CD8-positive, alpha-beta memory T cell (primary cell): ENCODE measurements around the gene ELFN1. TPM values are rescaled to one million over a fixed set of nuclear protein-coding genes. Genes with fewer than 3 reads are reported as not detected.

Experiments
- CTCF ChIA-PET: fragments of 350-600 bp; sonication (Branson Sonifier 250); formaldehyde crosslinking; loops from one replicate; lab custom pipeline; 2021; ENCODE audit warnings: antibody characterized with exemption; lab: Charles Lee
- POLR2A ChIA-PET: fragments of 350-600 bp; sonication (Branson Sonifier 250); formaldehyde crosslinking; loops from one replicate; lab custom pipeline; 2021; ENCODE audit warnings: antibody characterized with exemption; lab: Charles Lee
- DNase-seq, 5 donors: peaks; one replicate each; pipeline versions ENCODE4 v3.0.0 to v3.0.0-alpha.2; 2020 to 2022; ENCODE audit warnings: mixed read lengths in 1 of 5
- H3K27ac ChIP-seq: one replicate; pipeline ENCODE4 v1.7.0; 2013; ENCODE audit warnings: low read depth, mild to moderate bottlenecking, low read length, moderate library complexity
- H3K27me3 ChIP-seq: 2 replicates; pipeline ENCODE4 v1.7.0; 2013; ENCODE audit warnings: low read length, mild to moderate bottlenecking; ENCODE audit not compliant: insufficient read depth, poor library complexity, severe bottlenecking
- H3K36me3 ChIP-seq: 2 replicates; pipeline ENCODE4 v1.7.0; 2013; ENCODE audit warnings: mild to moderate bottlenecking, low read length, moderate library complexity; ENCODE audit not compliant: insufficient read depth
- H3K4me1 ChIP-seq: 2 replicates; pipeline ENCODE4 v1.7.0; 2013; ENCODE audit warnings: mild to moderate bottlenecking, low read length, moderate library complexity; ENCODE audit not compliant: insufficient read depth
- H3K4me3 ChIP-seq: 2 replicates; pipeline ENCODE4 v1.7.0; 2013; ENCODE audit warnings: mild to moderate bottlenecking, low read length
- H3K9me3 ChIP-seq: 2 replicates; pipeline ENCODE4 v1.7.0; 2013; ENCODE audit warnings: mild to moderate bottlenecking, low read length
- H3K27ac Mint-ChIP-seq, 8 donors: one replicate each; pipeline ENCODE4 v1.8.0; 2020 to 2021; ENCODE audit warnings: mixed read lengths in 8 of 8, mild to moderate bottlenecking in 6 of 8, inconsistent platforms in 3 of 8, moderate library complexity in 3 of 8
- H3K27me3 Mint-ChIP-seq, 2 donors: one replicate each; pipeline ENCODE4 v1.8.0; 2020 to 2021; ENCODE audit warnings: mixed read lengths in 2 of 2, mild to moderate bottlenecking in 1 of 2, moderate library complexity in 1 of 2
- H3K36me3 Mint-ChIP-seq, 3 donors: one replicate each; pipeline ENCODE4 v1.8.0; 2020 to 2021; ENCODE audit warnings: mixed read lengths in 3 of 3, inconsistent platforms in 1 of 3, mild to moderate bottlenecking in 1 of 3
- H3K4me1 Mint-ChIP-seq, 3 donors: one replicate each; pipeline ENCODE4 v1.8.0; 2020 to 2021; ENCODE audit warnings: mixed read lengths in 3 of 3, inconsistent platforms in 1 of 3, mild to moderate bottlenecking in 1 of 3
- H3K4me3 Mint-ChIP-seq, 7 donors: one replicate each; pipeline ENCODE4 v1.8.0; 2020 to 2021; ENCODE audit warnings: mixed read lengths in 7 of 7, mild to moderate bottlenecking in 6 of 7, moderate library complexity in 4 of 7, inconsistent platforms in 2 of 7
- H3K9me3 Mint-ChIP-seq, 5 donors: one replicate each; pipeline ENCODE4 v1.8.0; 2020 to 2022; ENCODE audit warnings: mixed read lengths in 5 of 5, mild to moderate bottlenecking in 3 of 5, moderate library complexity in 2 of 5, inconsistent platforms in 1 of 5
- polyA plus RNA-seq: library from polyadenylated mRNA; unstranded; fragments of 300-500 nt; fragmentation: Illumina TruSeq; gene quantifications from one replicate; pipeline ENCODE4 v1.2.3, GENCODE V29; 2021
- total RNA-seq, 2 experiments: library from RNA; stranded (reverse); gene quantifications; one replicate each; pipeline ENCODE4 v1.2.3, GENCODE V29; 2021

ELFN1 gene
- total and polyA plus RNA-seq, 3 experiments from 2014 or later = 0.15 to 0.22 (median 0.20) TPM

DNA sequence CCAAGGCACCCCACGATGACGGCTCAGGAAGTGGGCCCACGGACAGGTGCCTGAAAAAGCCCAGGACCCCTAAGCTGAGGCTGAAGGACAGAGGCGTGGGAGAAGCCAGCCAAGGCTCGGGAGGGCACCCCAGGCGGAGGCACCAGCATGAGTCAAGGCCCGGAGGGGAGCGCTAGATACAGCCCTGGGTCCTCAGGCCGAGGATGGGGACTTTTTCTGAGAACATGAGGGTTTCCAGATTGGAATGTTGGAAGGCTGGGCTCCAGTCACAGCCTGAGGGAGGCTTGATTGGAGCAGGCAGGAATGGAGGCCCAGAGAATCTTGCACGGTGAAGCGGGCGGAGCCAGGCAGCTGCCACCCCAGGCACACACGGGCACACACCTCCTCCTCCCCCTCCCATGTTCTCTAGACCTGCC is 19.0 kb upstream of the ELFN1 start:
- no peak overlapping the region for H3K27ac Mint-ChIP-seq
- peaks cover 2 to 29% of the 10 kb centered on the region in 2 donors for H3K27me3 Mint-ChIP-seq
- Histone ChIP-seq H3K27ac (no peak overlapping the region), H3K27me3 (peaks cover 5% of the 10 kb centered on the region), H3K9me3 (no peaks in the 10 kb centered on the region), H3K4me3 (no peak overlapping the region), H3K36me3 (no peaks in the 10 kb centered on the region), H3K4me1 (no peaks in the 10 kb centered on the region)
- DNase-seq = no peak
- no peaks in the 10 kb centered on the region for H3K4me1 Mint-ChIP-seq
- H3K4me3 Mint-ChIP-seq = no peak overlapping the region
- ChIA-PET CTCF (no interaction called here), POLR2A (no interaction called here)
- no peaks in the 10 kb centered on the region for H3K36me3 Mint-ChIP-seq
- peaks cover 0 to under 1% (median 0%) of the 10 kb centered on the region in 5 donors for H3K9me3 Mint-ChIP-seq

DNA sequence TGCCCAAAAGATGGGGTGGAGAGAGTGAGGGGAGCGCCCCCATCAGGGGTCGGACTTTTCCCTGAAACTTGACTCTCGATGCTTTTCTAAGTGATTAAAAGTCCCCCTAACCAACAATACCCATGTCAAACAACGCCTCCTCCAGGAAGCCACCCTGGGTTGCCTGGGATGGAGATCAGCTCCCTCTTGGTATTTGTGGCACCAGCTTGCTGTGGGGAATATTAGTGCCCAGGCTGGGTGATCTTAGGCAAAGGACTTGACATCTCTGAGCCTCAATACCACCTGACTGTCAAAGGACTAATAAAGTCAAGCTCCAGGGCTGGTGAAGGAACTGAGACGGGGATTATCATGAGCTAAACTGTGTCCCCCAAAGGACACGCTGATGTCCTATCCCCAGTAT is 18.2 kb upstream of the ELFN1 start:
- POLR2A ChIA-PET = no interaction called here
- Histone ChIP-seq H3K9me3 (no peaks in the 10 kb centered on the region), H3K36me3 (no peaks in the 10 kb centered on the region), H3K27ac (no peak overlapping the region), H3K4me3 (no peak overlapping the region), H3K27me3 (peaks cover 7% of the 10 kb centered on the region), H3K4me1 (no peaks in the 10 kb centered on the region)
- Mint-ChIP-seq H3K27me3 (peaks cover 7 to 38% of the 10 kb centered on the region in 2 donors), H3K36me3 (no peaks in the 10 kb centered on the region), H3K9me3 (peaks cover 0 to 5% (median 0%) of the 10 kb centered on the region in 5 donors), H3K4me1 (no peaks in the 10 kb centered on the region), H3K27ac (no peak overlapping the region), H3K4me3 (no peak overlapping the region)
- no peak for DNase-seq
- CTCF ChIA-PET = no interaction called here

DNA sequence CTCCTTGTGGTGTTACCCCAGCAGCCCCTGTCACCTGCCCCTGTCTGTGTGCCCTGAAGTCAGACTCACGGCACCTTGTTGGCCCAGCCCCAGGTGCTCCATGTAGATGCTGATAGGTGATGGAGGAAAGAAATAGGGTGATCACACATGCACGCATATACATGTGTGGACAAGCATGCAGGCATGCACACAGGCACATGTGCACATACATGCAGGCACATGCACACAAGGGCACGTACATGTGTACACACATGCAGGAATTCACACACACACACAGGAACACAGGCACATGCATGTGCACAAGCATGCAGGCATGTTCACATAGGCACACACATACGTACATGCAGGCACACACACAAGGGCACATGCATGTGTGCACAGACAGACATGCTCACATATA is 16.6 kb upstream of the ELFN1 start:
- peaks cover 15 to 51% of the 10 kb centered on the region in 2 donors for H3K27me3 Mint-ChIP-seq
- H3K4me3 Mint-ChIP-seq = no peak overlapping the region
- Histone ChIP-seq H3K27ac (no peak overlapping the region), H3K9me3 (no peaks in the 10 kb centered on the region), H3K4me3 (no peak overlapping the region), H3K4me1 (no peaks in the 10 kb centered on the region), H3K36me3 (no peaks in the 10 kb centered on the region), H3K27me3 (peaks cover 12% of the 10 kb centered on the region)
- H3K9me3 Mint-ChIP-seq = peaks cover 0 to 5% (median 0%) of the 10 kb centered on the region in 5 donors
- ChIA-PET CTCF (no interaction called here), POLR2A (no interaction called here)
- H3K36me3 Mint-ChIP-seq = no peaks in the 10 kb centered on the region
- DNase-seq = no peak
- peak overlapping the region in 1 of 8 donors; percentile 14 for H3K27ac Mint-ChIP-seq
- no peaks in the 10 kb centered on the region for H3K4me1 Mint-ChIP-seq

DNA sequence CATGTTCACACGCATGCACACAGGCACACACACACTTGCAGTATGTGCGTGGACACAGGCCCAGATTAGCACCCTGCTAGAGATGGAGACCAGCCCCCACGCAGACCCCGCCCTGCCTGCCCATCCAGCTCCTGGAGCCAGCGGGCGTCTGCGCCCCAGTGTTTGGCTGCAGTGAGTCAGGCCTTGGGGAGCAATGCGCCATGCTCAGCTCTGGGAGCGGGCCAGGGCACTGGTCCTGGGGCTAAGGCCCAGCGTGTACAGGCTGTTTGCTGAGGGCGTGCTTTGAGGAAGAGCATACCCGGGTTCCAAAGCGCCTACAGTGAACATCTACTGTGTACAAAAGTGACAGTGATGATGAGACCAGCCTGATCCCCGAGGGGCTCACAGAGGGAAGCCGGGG is 16.0 kb upstream of the ELFN1 start:
- H3K27ac ChIP-seq = no peak overlapping the region
- Mint-ChIP-seq H3K27ac (no peak overlapping the region), H3K4me1 (no peaks in the 10 kb centered on the region), H3K4me3 (no peak overlapping the region), H3K27me3 (peaks cover 17 to 49% of the 10 kb centered on the region in 2 donors), H3K9me3 (peaks cover 0 to 5% (median 0%) of the 10 kb centered on the region in 5 donors), H3K36me3 (no peaks in the 10 kb centered on the region)
- DNase-seq = no peak
- ChIA-PET POLR2A (no interaction called here), CTCF (no interaction called here)
- H3K9me3 ChIP-seq = no peaks in the 10 kb centered on the region
- no peaks in the 10 kb centered on the region for H3K4me1 ChIP-seq
- no peak overlapping the region for H3K4me3 ChIP-seq
- peaks cover 12% of the 10 kb centered on the region for H3K27me3 ChIP-seq
- no peaks in the 10 kb centered on the region for H3K36me3 ChIP-seq

DNA sequence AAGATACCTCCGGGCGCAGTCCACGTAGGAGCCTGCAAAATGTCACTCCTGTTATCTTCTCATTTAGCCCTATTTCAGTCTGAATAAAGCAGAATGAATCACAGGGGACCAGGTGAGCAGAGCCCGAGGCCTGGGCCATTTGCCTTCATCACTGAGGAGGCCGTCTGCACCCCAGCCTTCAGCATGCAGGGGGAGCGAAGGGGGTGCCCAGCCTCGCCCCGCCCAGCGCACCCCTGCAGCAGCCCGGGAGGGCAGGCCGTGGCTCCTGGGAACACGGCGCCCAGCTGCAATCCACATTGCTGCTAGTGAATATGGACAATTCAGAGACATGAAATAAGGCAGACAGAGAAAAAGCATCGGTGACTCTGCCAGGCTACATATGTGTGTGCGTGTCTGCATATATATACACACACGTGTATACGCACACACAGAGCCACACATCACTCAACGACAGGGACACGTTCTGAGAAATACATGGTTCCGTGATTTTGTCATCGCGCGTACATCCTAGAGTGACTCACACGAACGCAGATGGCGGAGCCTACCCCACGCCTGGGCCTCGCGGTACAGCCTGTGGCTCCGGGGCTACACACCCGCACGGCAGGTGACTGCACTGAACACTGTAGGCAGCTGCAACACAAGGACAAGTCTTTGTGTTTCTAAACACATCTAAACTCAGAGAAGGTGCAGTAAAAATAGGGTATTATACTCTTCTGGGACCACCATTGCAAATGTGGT is 15.2 kb upstream of the ELFN1 start:
- peaks cover 12% of the 10 kb centered on the region for H3K27me3 ChIP-seq
- POLR2A ChIA-PET = no interaction called here
- H3K36me3 Mint-ChIP-seq = no peaks in the 10 kb centered on the region

DNA sequence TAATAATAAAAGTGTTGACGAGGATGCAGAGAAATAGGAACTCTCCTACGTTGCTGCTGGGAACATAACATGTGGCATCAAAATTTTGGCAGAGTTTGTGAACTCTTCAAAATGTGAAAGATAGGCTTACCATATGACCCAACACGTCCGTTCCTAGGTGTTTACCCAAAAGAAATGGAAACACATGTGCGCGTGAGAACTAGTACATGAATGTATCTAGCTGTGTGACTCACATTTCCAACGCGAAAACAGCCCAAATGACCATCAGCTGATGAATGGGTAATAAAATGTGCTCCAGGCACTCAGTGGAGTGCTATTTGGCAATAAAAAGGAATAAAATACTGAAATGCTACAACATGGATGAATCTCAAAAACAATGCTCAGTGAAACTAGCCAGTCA is 10.4 kb upstream of the ELFN1 start:
- H3K27me3 ChIP-seq = peaks cover 19% of the 10 kb centered on the region
- H3K4me3 Mint-ChIP-seq = no peak overlapping the region
- peaks cover 0 to 5% (median 0%) of the 10 kb centered on the region in 5 donors for H3K9me3 Mint-ChIP-seq
- POLR2A ChIA-PET = no interaction called here
- no peak overlapping the region for H3K27ac Mint-ChIP-seq
- CTCF ChIA-PET = no interaction called here
- H3K9me3 ChIP-seq = no peaks in the 10 kb centered on the region
- H3K36me3 ChIP-seq = no peaks in the 10 kb centered on the region
- H3K27me3 Mint-ChIP-seq = peaks cover 39 to 68% of the 10 kb centered on the region in 2 donors
- no peaks in the 10 kb centered on the region for H3K36me3 Mint-ChIP-seq
- H3K4me1 ChIP-seq = no peaks in the 10 kb centered on the region
- no peak overlapping the region for H3K27ac ChIP-seq
- no peak for DNase-seq
- H3K4me3 ChIP-seq = no peak overlapping the region
- peaks cover 0 to 7% (median 6%) of the 10 kb centered on the region in 3 donors for H3K4me1 Mint-ChIP-seq

More for the DNA sequence above, 15.2 kb upstream of the ELFN1 start:
- Histone ChIP-seq H3K4me1 (no peaks in the 10 kb centered on the region), H3K9me3 (no peaks in the 10 kb centered on the region), H3K27ac (no peak overlapping the region), H3K4me3 (no peak overlapping the region), H3K36me3 (no peaks in the 10 kb centered on the region)
- CTCF ChIA-PET = no interaction called here
- H3K4me1 Mint-ChIP-seq = no peaks in the 10 kb centered on the region
- H3K9me3 Mint-ChIP-seq = peaks cover 0 to 5% (median 0%) of the 10 kb centered on the region in 5 donors
- H3K4me3 Mint-ChIP-seq = no peak overlapping the region
- H3K27ac Mint-ChIP-seq = no peak overlapping the region
- no peak for DNase-seq
- peaks cover 17 to 45% of the 10 kb centered on the region in 2 donors for H3K27me3 Mint-ChIP-seq

DNA sequence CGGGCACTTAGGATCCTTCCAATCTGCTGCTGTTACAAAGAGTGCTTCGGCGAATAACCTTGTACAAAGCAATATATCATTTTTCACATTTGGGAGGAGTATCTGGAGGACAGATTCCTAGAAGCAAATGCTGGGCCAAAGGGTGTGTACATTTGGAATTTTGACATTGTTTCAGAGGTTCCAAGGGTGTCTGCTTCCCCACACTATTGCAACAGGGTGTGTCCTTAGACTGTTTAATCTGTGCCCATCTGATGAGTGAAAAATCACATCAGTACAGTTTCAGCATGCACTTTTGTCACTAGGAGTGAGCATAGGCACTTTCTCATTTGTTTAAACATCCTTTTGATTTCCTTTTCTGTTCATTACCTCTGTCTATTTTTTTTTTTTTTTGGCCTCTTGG is 8.6 kb upstream of the ELFN1 start:
- Histone ChIP-seq H3K36me3 (no peaks in the 10 kb centered on the region), H3K27ac (no peak overlapping the region), H3K4me3 (no peak overlapping the region), H3K9me3 (no peaks in the 10 kb centered on the region), H3K27me3 (peaks cover 13% of the 10 kb centered on the region), H3K4me1 (no peaks in the 10 kb centered on the region)
- peaks cover 0 to 3% (median 0%) of the 10 kb centered on the region in 5 donors for H3K9me3 Mint-ChIP-seq
- H3K4me3 Mint-ChIP-seq = no peak overlapping the region
- peaks cover 37 to 60% of the 10 kb centered on the region in 2 donors for H3K27me3 Mint-ChIP-seq
- H3K4me1 Mint-ChIP-seq = peaks cover 0 to 7% (median 6%) of the 10 kb centered on the region in 3 donors
- no peaks in the 10 kb centered on the region for H3K36me3 Mint-ChIP-seq
- no peak overlapping the region for H3K27ac Mint-ChIP-seq
- ChIA-PET POLR2A (no interaction called here), CTCF (no interaction called here)
- DNase-seq = no peak

DNA sequence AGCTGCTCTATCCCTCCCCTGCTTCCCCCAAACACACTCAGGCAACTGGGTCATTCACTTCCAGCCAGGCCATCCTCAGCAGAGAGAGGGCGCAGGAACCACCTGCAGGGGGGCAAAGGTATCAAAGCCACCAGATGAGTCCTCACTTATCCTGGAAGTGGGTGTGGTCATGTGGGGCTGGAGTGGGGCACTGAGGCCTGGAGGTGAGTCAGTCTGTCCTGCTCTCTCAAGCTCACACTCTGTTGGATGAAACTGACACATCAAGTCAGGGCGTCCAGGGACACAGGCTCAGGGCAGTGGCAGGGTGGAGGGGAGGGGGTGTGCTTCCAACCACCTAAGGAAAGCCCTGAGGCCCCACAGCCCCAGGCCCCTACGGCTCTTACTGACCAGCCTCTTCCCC is 8.0 kb upstream of the ELFN1 start:
- H3K4me3 ChIP-seq = no peak overlapping the region
- DNase-seq = peak in 1 of 5 donors; percentile 33
- no peaks in the 10 kb centered on the region for H3K36me3 Mint-ChIP-seq
- H3K9me3 Mint-ChIP-seq = peaks cover 0 to 3% (median 0%) of the 10 kb centered on the region in 5 donors
- H3K4me3 Mint-ChIP-seq = no peak overlapping the region
- ChIA-PET POLR2A (no interaction called here), CTCF (no interaction called here)
- no peaks in the 10 kb centered on the region for H3K9me3 ChIP-seq
- peaks cover 13% of the 10 kb centered on the region for H3K27me3 ChIP-seq
- H3K27ac ChIP-seq = no peak overlapping the region
- H3K4me1 ChIP-seq = no peaks in the 10 kb centered on the region
- H3K27ac Mint-ChIP-seq = no peak overlapping the region
- peaks cover 34 to 53% of the 10 kb centered on the region in 2 donors for H3K27me3 Mint-ChIP-seq
- H3K4me1 Mint-ChIP-seq = peaks cover 0 to 8% (median 7%) of the 10 kb centered on the region in 3 donors
- no peaks in the 10 kb centered on the region for H3K36me3 ChIP-seq
